GM10248 (cell line): Measurements from ENCODE around the gene UBE2E1.

Experiments used
- CTCF ChIA-PET: fragments of 300-600 bp; sonication (Branson Sonifier 250); formaldehyde crosslinking; extraction: SDS; loops from one replicate; lab custom pipeline; 2021; ENCODE audit warnings: antibody characterized with exemption; lab: Yijun Ruan, JAX
- POLR2A ChIA-PET: fragments of 350-650 bp; sonication (Branson Sonifier 250); formaldehyde crosslinking; extraction: SDS; loops from one replicate; lab custom pipeline; 2020; ENCODE audit warnings: antibody characterized with exemption; lab: Yijun Ruan, JAX
- DNase-seq: peaks from one replicate; pipeline ENCODE4 v3.0.0; 2012; ENCODE audit errors: extremely low spot score
- TF ChIP-seq, protein P1 (sequence below): IDR thresholded peaks from 2 replicates; pipeline ENCODE4 v1.5.1; 2012; ENCODE audit warnings: mild to moderate bottlenecking, low read depth; ENCODE audit errors: extremely low read depth, missing control alignments, control extremely low read depth

Gene UBE2E1

DNA sequence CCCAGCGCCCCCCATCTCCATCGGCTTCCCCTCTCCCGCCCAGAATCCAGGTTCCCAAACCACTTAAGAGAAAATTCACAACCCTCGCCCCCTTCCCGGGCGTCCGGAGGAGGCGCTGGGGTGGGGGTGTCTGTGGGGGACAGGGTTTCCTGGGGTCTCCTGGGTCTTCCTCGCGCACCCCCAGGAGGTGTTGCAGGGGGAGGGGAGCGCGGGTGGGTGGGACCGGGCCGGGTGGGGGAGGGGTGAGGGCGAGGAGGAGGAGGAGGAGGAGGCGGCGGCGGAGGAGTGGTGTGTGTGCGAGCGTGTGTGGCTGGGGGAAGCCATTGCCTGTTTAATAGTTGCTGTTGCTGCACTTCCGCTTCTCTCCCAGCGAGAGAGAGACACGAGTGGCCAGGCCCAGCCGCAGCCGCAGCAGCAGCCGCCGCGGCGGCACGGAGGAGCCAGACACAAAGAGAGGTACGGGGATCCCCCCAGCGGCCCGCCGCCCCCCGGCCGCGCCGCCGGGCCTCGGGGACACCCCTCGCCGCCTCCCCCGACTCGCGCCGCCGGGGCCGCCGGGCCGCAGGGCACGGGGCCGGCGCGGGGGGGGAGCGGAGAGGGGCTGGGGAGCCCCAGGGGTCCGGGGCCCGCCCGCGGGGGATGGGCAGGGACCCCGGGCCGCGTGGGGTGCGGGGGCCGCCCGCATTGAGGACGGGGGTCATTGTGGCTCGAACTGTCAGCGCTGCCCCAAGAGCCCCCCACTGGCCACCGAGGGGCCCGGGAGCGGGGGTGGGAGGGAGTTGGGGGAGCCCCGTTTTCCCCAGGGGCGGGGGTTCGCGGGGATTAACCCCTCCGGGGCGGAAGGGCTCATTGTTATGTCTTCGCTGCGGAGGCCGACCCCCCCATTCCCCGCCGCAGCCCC lies at the start of gene UBE2E1:
TSS of gene UBE2E1 (plus strand) at position 323 of the 901 bp plus-strand sequence. CDS start 1,315 bp downstream, outside the sequence.
- CTCF ChIA-PET = interaction anchor here (0.6 to 1.6 kb wide), 4 partner anchors 10 to 28 kb away, joined by 3 to 4 read pairs (median 4); no protein-coding TSS in a partner anchor
- DNase-seq = peak; percentile 87
- TF ChIP-seq, protein P1, sequence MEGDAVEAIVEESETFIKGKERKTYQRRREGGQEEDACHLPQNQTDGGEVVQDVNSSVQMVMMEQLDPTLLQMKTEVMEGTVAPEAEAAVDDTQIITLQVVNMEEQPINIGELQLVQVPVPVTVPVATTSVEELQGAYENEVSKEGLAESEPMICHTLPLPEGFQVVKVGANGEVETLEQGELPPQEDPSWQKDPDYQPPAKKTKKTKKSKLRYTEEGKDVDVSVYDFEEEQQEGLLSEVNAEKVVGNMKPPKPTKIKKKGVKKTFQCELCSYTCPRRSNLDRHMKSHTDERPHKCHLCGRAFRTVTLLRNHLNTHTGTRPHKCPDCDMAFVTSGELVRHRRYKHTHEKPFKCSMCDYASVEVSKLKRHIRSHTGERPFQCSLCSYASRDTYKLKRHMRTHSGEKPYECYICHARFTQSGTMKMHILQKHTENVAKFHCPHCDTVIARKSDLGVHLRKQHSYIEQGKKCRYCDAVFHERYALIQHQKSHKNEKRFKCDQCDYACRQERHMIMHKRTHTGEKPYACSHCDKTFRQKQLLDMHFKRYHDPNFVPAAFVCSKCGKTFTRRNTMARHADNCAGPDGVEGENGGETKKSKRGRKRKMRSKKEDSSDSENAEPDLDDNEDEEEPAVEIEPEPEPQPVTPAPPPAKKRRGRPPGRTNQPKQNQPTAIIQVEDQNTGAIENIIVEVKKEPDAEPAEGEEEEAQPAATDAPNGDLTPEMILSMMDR = no peak
- POLR2A ChIA-PET = interaction anchor here (0.6 kb wide), 1 partner anchor 203 kb away, joined by 5 read pairs; no protein-coding TSS in a partner anchor

DNA sequence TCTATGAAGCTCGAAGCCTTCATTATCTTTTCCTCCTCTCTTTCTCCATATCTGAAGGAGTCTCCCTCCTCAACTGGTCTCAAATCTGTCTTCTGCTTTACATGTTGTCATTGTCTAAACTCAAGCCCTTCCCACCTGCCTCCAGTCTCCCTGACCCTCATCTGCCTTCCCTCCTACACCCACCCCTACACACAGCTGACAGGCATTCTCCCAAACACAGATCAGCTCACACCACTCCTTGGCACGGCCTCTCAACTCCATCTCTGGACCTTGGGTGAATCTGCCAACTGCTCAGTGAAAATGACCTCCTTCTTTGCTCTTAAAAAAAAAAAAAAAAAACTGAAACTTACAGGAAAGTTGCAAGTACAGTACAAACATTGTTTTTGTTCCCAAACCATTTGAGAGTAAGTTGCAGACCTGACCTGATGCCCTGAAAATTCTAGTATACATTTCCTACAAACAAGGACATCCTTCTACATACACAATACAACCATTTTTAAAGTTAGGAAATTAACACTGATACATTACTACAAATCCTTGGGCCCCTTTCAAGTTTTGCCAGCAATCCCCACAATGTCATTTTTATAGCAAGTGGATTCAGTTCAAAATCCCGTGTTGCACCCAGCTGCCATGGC lies 49.4 kb upstream of the UBE2E1 start:
- POLR2A ChIA-PET = interaction anchor here (0.6 kb wide), 1 partner anchor 17 kb away, joined by 5 read pairs; no protein-coding TSS in a partner anchor
- DNase-seq = no peak
- CTCF ChIA-PET = interaction anchor here (0.8 kb wide), 1 partner anchor 11 kb away, joined by 3 read pairs; no protein-coding TSS in a partner anchor
- TF ChIP-seq, protein P1 = no peak

DNA sequence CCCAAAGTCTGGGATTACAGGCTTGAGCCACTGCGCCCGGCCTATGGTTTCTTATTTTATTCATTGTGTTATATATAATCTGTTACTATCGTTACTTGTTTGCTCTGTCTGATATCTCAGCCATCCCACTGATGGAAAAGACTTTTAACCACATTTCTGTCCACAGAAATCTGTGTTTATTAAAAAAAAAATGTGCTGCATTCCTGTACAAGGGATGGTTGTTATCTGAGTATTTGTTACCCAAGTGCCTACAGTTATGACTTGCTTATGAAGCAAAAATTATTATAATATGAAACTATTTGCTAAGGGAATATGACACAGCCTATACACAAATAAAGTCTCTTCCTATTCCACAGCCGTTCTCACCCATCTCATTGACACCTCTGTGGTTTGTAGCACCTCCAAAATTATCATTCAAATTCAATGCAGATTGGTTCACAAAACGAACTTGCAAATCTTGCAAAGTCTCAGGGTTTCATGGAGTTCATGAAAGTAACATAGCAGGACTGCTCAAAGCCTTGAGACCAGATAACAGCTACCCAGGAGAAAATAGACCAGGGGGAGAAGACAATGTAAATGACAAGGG lies 47.4 kb upstream of the UBE2E1 start:
- no peak for DNase-seq
- CTCF ChIA-PET = interaction anchor here (1.7 kb wide), 1 partner anchor 17 kb away, joined by 4 read pairs; no protein-coding TSS in a partner anchor
- TF ChIP-seq, protein P1 = no peak
- POLR2A ChIA-PET = no interaction called here

DNA sequence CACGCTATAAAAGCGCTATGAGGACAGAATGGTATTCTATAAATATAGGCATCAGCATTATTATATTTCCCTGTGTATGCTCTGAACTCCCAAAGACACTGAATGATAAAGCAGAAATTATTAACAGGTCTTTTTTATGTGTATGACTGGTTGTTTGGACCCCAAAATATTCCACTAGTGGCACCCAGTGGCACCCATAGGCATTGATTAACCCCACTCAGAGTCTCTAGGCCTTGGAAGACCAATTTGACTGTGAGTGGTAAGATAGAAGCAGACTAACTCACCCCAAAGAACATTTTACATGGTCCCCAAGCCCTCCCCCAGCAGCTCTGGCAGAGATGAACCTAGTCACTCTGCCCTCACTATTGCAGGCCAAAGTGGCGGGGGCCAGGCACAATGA lies 45.4 kb upstream of the UBE2E1 start:
- ChIA-PET CTCF (interaction anchor here (0.5 to 1.5 kb wide), 9 partner anchors 8 to 564 kb away, joined by 3 to 5 read pairs (median 3); no protein-coding TSS in a partner anchor), POLR2A (interaction anchor here (0.5 kb wide), 1 partner anchor 8 kb away, joined by 5 read pairs; no protein-coding TSS in a partner anchor)
- TF ChIP-seq, protein P1 = no peak
- DNase-seq = no peak

DNA sequence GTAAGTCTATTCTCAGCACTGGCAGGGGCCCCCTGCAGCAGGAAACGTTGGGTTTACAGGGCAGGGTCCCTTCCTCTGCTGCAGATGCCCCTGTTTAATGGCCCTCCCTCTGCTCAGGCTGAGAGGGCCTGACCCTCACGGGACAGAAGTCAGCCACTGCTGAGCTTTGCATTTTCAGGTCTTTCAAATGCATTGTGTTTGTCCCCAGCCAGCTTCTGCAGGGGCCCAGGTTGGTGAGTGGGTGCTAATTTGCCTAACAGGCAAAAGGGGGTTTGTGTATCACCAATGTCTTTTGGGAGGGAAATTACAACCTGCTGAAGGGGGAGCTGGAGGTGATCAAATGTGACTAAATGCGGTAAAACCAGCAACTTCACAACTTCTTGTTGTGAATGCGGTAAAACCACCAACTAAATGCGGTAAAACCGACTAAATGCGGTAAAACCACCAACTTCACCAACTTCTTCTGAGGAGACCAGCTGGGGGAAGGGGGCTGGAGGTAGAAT lies 44.8 kb upstream of the UBE2E1 start:
- peak; percentile 56 for DNase-seq
- TF ChIP-seq, protein P1 = no peak
- ChIA-PET CTCF (interaction anchor here (0.8 to 1.5 kb wide), 11 partner anchors 9 to 595 kb away, joined by 3 to 5 read pairs (median 4); no protein-coding TSS in a partner anchor), POLR2A (no interaction called here)
